RKO (cell line): ENCODE data around the gene PPP1R3D.
"Not testable (repeated sequence)": the region's sequence is repeated elsewhere in the genome, so short reads cannot be mapped to it uniquely, and the experiment has no call there.

Source experiments
- DNase-seq: peaks from one replicate; pipeline ENCODE4 v3.0.0-alpha.2; 2016; ENCODE audit warnings: low spot score

Gene PPP1R3D

GRCh38 chr20:59912609-59913008 lies 27.5 kb downstream of the PPP1R3D start:
- no peak for DNase-seq

GRCh38 chr20:59911041-59911440 lies 29.1 kb downstream of the PPP1R3D start:
- no peak for DNase-seq

GRCh38 chr20:59908855-59909254 lies 31.2 kb downstream of the PPP1R3D start:
- DNase-seq, result no peak

GRCh38 chr20:59903621-59904020 lies 36.5 kb downstream of the PPP1R3D start:
- no peak for DNase-seq

GRCh38 chr20:59902470-59902869 lies 37.6 kb downstream of the PPP1R3D start:
- DNase-seq, result no peak

- no peak for DNase-seq
These were observed 44.2 kb downstream of the PPP1R3D start for GRCh38 chr20:59895908-59896307.

- DNase-seq, result no peak
These were observed 48.5 kb downstream of the PPP1R3D start for GRCh38 chr20:59891581-59891980.

GRCh38 chr20:59890035-59890434 lies 50.1 kb downstream of the PPP1R3D start:
- DNase-seq, result not testable (repeated sequence)

- DNase-seq, result no peak
These were observed 52.1 kb downstream of the PPP1R3D start for GRCh38 chr20:59888050-59888449.
